ENCODE measurements around the gene BAZ1B.
"Not testable (repeated sequence)": the region's sequence is repeated elsewhere in the genome, so short reads cannot be mapped to it uniquely, and the experiment has no call there.

BAZ1B gene

DNA sequence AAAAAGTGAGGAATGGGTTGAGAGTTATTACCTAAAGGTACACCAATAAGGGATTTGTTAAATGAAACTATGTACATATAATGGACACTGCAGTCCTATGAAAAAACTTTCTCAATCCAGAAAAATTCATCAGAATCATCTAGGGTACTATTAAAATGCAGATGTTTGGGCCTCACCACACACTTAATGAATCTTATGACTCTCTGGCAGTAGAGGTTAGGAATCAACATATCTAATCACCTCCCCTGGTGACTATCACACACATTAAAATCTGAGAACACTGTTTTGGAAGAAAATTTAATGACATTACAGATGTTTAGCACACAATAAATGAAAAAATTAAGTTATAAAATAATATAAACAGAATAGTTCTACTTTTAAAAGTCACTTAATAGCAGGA, 32.1 kb downstream of the BAZ1B start:
- no peak for DNase-seq (ENCODE audit: extremely low read depth, low read depth)
- H3K4me3 ChIP-seq (replicated peaks; ENCODE audit: low read depth, low read length) = no peak overlapping the region
- TF ChIP-seq, protein P1, sequence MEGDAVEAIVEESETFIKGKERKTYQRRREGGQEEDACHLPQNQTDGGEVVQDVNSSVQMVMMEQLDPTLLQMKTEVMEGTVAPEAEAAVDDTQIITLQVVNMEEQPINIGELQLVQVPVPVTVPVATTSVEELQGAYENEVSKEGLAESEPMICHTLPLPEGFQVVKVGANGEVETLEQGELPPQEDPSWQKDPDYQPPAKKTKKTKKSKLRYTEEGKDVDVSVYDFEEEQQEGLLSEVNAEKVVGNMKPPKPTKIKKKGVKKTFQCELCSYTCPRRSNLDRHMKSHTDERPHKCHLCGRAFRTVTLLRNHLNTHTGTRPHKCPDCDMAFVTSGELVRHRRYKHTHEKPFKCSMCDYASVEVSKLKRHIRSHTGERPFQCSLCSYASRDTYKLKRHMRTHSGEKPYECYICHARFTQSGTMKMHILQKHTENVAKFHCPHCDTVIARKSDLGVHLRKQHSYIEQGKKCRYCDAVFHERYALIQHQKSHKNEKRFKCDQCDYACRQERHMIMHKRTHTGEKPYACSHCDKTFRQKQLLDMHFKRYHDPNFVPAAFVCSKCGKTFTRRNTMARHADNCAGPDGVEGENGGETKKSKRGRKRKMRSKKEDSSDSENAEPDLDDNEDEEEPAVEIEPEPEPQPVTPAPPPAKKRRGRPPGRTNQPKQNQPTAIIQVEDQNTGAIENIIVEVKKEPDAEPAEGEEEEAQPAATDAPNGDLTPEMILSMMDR (IDR thresholded peaks at IDR 0.05; ENCODE audit: low read depth, low read length, missing control alignments) = no peak

DNA sequence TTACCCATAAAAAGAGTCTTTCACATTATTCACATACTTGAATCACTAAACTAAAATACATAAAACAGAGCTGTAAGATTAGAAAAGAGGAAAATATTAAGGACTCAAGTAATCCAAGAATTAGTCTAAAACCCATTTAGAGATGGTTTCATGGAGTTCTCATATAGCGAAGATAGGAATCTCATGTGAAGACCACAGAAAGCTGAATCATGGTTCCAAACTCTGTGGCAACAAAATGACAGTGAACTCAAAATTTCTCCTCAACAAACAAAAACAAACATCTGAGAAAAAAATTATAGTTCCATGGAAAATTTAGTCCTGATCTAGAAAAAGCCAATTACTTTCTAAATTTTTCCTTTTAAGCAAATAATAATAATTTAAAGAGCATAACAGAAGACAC, 34.6 kb downstream of the BAZ1B start:
- no peak overlapping the region for H3K4me3 ChIP-seq (replicated peaks; ENCODE audit: low read depth, low read length)
- no peak for DNase-seq (ENCODE audit: extremely low read depth, low read depth)
- TF ChIP-seq, protein P1 (IDR thresholded peaks at IDR 0.05; ENCODE audit: low read depth, low read length, missing control alignments) = no peak

DNA sequence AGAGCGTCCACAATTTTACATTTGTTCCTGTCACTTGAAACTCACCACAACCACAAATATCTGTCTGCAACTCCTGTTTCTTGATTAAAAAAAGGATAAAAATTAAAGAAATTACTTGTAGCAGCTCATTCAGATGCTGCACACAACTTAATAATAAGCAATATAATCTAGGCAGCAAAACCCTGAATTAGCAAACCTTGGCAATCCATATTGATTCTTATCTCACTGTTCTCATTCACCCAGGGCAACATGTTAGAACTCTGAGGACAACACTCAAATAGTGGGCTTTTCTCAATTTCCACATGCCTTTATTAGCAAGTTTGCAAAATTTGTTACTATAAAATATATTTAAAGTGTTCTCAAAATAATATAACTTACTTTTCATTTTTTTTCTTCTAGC, 38.9 kb downstream of the BAZ1B start:
- TF ChIP-seq, protein P1 (IDR thresholded peaks at IDR 0.05; ENCODE audit: low read depth, low read length, missing control alignments) = no peak
- no peak for DNase-seq (ENCODE audit: extremely low read depth, low read depth)
- no peak overlapping the region for H3K4me3 ChIP-seq (replicated peaks; ENCODE audit: low read depth, low read length)

DNA sequence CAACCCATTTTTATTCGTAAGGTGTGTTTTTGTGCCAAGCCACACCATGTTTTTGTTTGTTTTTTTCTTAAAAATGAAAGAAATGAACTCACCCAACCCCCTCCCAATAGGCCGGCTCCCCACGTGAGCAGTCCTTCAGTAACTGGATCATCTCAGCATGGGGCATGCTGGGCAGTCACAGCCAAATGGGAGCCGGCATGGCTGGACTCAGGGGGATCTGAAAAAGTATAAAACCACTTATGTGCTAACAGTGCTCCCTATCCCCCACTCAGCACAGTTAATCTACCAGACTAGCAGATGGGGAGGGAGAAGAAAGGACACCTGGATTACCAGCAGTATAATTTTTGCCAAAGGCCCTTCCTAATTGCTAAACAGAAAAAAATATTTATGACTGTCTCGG, 39.3 kb downstream of the BAZ1B start:
- no peak overlapping the region for H3K4me3 ChIP-seq (replicated peaks; ENCODE audit: low read depth, low read length)
- no peak for DNase-seq (ENCODE audit: extremely low read depth, low read depth)
- TF ChIP-seq, protein P1 (IDR thresholded peaks at IDR 0.05; ENCODE audit: low read depth, low read length, missing control alignments) = no peak

DNA sequence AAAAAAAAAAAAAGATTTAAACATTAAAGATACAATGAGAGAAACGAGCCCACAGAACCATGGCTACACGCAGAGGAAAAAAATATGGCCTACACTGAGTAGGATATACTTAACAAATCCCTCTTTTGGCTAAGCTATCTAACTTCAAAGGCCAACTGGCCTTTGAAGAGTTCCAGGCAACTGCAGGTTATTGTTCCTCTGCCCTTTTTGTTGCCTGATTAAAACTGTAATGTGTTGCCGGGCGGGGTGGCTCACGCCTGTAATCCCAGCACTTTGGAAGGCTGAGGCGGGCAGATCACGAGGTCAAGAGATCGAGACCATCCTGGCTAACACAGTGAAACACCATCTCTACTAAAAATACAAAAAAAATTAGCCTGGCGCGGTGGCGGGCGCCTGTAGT, 40.6 kb downstream of the BAZ1B start:
- not testable (repeated sequence) for H3K4me3 ChIP-seq (replicated peaks; ENCODE audit: low read depth, low read length); DNase-seq (ENCODE audit: extremely low read depth, low read depth)

DNA sequence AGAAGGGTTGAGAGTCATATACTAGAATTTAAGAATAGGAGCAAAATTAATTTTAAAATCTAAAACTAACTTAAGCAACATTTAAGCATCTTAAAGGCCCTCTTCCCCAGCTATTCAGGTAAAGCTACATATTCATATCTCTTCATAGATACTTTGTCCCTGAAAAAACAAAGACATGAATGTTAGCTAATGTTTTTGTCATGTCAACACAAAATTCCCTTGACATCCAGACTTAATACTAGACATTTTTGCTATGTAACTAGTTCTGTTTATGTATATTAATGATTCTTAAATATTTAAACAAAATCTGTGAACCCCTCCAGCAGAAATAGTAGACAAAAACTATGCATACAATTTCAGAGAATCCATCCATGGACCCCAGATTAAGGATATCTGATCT, 43.5 kb downstream of the BAZ1B start:
- TF ChIP-seq, protein P1 (IDR thresholded peaks at IDR 0.05; ENCODE audit: low read depth, low read length, missing control alignments) = no peak
- DNase-seq (ENCODE audit: extremely low read depth, low read depth) = no peak
- no peak overlapping the region for H3K4me3 ChIP-seq (replicated peaks; ENCODE audit: low read depth, low read length)

DNA sequence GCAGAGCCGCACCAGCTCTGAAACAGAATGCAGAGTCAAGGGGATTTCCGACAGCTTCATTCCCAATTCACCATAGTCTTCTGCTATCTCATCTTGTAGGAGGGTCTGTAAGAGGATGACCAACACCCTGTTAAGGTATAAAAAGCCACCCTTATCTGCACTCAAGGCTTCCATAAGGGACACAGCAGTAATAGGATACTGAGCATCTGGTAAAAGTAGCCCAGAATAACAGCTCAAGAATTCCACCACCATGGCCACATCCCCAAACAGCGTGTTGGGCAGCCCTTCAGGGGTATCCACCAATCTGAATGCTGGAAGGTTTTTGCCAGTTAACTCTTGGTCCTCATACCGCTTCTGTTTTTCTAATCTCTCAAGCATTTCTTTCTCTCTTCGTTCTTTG, 44.7 kb downstream of the BAZ1B start:
- DNase-seq (ENCODE audit: extremely low read depth, low read depth) = no peak
- TF ChIP-seq, protein P1 (IDR thresholded peaks at IDR 0.05; ENCODE audit: low read depth, low read length, missing control alignments) = no peak
- H3K4me3 ChIP-seq (replicated peaks; ENCODE audit: low read depth, low read length) = no peak overlapping the region

Data from HFF-Myc (cell line).